Neuronal stem cell (in vitro differentiated cells): ENCODE results near the gene UBE2M.

Experiments used
- DNase-seq: peaks from one replicate; pipeline ENCODE4 v3.0.0-alpha.2; 2013; ENCODE audit warnings: low spot score
- H2AFZ ChIP-seq: one replicate; pipeline ENCODE4 v1.6.1; 2013; ENCODE audit warnings: mild to moderate bottlenecking, low read length, inconsistent platforms
- H2AK5ac ChIP-seq: 2 replicates; pipeline ENCODE4 v1.6.1; 2013; ENCODE audit warnings: low read depth, mild to moderate bottlenecking, inconsistent platforms, low read length, moderate library complexity, mixed read lengths
- H2BK120ac ChIP-seq: 2 replicates; pipeline ENCODE4 v1.6.1; 2013; ENCODE audit warnings: low read depth, mild to moderate bottlenecking, inconsistent platforms, low read length, moderate library complexity, mixed read lengths
- H2BK12ac ChIP-seq: one replicate; pipeline ENCODE4 v1.6.1; 2013; ENCODE audit warnings: low read length, inconsistent platforms
- H2BK15ac ChIP-seq: 2 replicates; pipeline ENCODE4 v1.6.1; 2013; ENCODE audit warnings: mild to moderate bottlenecking, low read length, inconsistent platforms, mixed read lengths
- H2BK5ac ChIP-seq: one replicate; pipeline ENCODE4 v1.6.1; 2013; ENCODE audit warnings: inconsistent platforms, mild to moderate bottlenecking, low read length, moderate library complexity
- H3K14ac ChIP-seq: one replicate; pipeline ENCODE4 v1.6.1; 2013; ENCODE audit warnings: low read length, inconsistent platforms
- H3K18ac ChIP-seq: 2 replicates; pipeline ENCODE4 v1.6.1; 2013; ENCODE audit warnings: low read length, inconsistent platforms
- H3K23ac ChIP-seq: 2 replicates; pipeline ENCODE4 v1.6.1; 2013; ENCODE audit warnings: low read depth, mild to moderate bottlenecking, mixed read lengths, low read length, inconsistent platforms; ENCODE audit not compliant: poor library complexity
- H3K27ac ChIP-seq: replicated peaks from 3 replicates; pipeline ENCODE4 v1.5.1; 2013; ENCODE audit warnings: low read length, inconsistent platforms
- H3K27me3 ChIP-seq, 3 experiments: 2 replicates each; pipeline ENCODE4 v1.6.1; 2013; ENCODE audit warnings: low read length in 3 of 3, mild to moderate bottlenecking in 2 of 3, inconsistent platforms in 1 of 3, low read depth in 1 of 3, mixed read lengths in 1 of 3, moderate library complexity in 1 of 3; ENCODE audit not compliant: control insufficient read depth in 3 of 3, insufficient read depth in 3 of 3
- H3K36me3 ChIP-seq, 2 donors: replicated peaks in 1 of 2; 2 replicates each; pipeline ENCODE4 v1.6.1; 2013; ENCODE audit warnings: low read length in 2 of 2; ENCODE audit not compliant: control insufficient read depth in 2 of 2, insufficient read depth in 2 of 2
- H3K4ac ChIP-seq: 2 replicates; pipeline ENCODE4 v1.6.1; 2013; ENCODE audit warnings: inconsistent platforms, mild to moderate bottlenecking, low read length, moderate library complexity
- H3K4me1 ChIP-seq, 2 donors: 1 replicate in 1 of 2; 2 replicates in 1 of 2; pipeline ENCODE4 v1.6.1; 2013; ENCODE audit warnings: low read length in 2 of 2, low read depth in 1 of 2; ENCODE audit not compliant: control insufficient read depth in 2 of 2, insufficient read depth in 1 of 2
- H3K4me2 ChIP-seq: one replicate; pipeline ENCODE4 v1.6.1; 2013; ENCODE audit warnings: mild to moderate bottlenecking, low read length, inconsistent platforms; ENCODE audit not compliant: insufficient read depth, poor library complexity, severe bottlenecking
- H3K4me3 ChIP-seq, 2 donors: 2 replicates each; pipeline ENCODE4 v1.5.1; 2013; ENCODE audit warnings: low read length in 2 of 2, mild to moderate bottlenecking in 2 of 2, inconsistent platforms in 1 of 2, moderate library complexity in 1 of 2
- H3K79me1 ChIP-seq: one replicate; pipeline ENCODE4 v1.6.1; 2013; ENCODE audit warnings: low read depth, mild to moderate bottlenecking, inconsistent platforms, low read length, moderate library complexity
- H3K9ac ChIP-seq: one replicate; pipeline ENCODE4 v1.6.1; 2013; ENCODE audit warnings: mild to moderate bottlenecking, low read depth, low read length, inconsistent platforms; ENCODE audit not compliant: poor library complexity
- H3K9me3 ChIP-seq, 2 donors: replicated peaks in 1 of 2; 2 replicates each; pipeline versions ENCODE3 to v1.6.1; 2013; ENCODE audit warnings: low read length in 2 of 2, mild to moderate bottlenecking in 2 of 2, inconsistent platforms in 1 of 2, low read depth in 1 of 2, mixed read lengths in 1 of 2, moderate library complexity in 1 of 2; ENCODE audit not compliant: control insufficient read depth in 2 of 2, insufficient read depth in 1 of 2
- H4K8ac ChIP-seq: one replicate; pipeline ENCODE4 v1.6.1; 2013; ENCODE audit warnings: low read depth, mild to moderate bottlenecking, inconsistent platforms, low read length, moderate library complexity
- H4K91ac ChIP-seq: one replicate; pipeline ENCODE4 v1.6.1; 2013; ENCODE audit warnings: low read length, low read depth, mild to moderate bottlenecking, inconsistent platforms; ENCODE audit not compliant: poor library complexity
- WGBS, 2 donors: extraction: QIAGEN DNeasy Blood & Tissue Kit; methylation state at CpG; one replicate each; pipeline ENCODE4 v1.1.7; 2013; ENCODE audit warnings: missing lambda C conversion rate in 2 of 2, mixed read lengths in 1 of 2; ENCODE audit not compliant: insufficient read length in 2 of 2, insufficient replicate concordance in 1 of 2; ENCODE audit errors: extremely low coverage in 2 of 2; 5-methylcytosine and 5-hydroxymethylcytosine counted together

Gene UBE2M

GRCh38 chr19:58538257-58539168 lies 19.9 kb downstream of the UBE2M start:
- H3K4me3 ChIP-seq: peak overlapping the region; percentile 42 to 79
- H3K4me1 ChIP-seq: peaks cover 5 to 6% of the 10 kb centered on the region in 2 donors
- peak overlapping the region; percentile 94 for H3K18ac ChIP-seq
- H2BK15ac ChIP-seq: peak overlapping the region; percentile 99
- H2BK12ac ChIP-seq: no peak overlapping the region
- H3K27me3 ChIP-seq: peaks cover 0 to 23% (median 17%) of the 10 kb centered on the region in 3 experiments
- H3K4ac ChIP-seq: peak overlapping the region; percentile 76
- H3K14ac ChIP-seq: peak overlapping the region; percentile 31
- peak overlapping the region; percentile 78 for H3K9ac ChIP-seq
- peak overlapping the region; percentile 93 for H2AK5ac ChIP-seq
- H4K91ac ChIP-seq: peak overlapping the region; percentile 96
- peak; percentile 71 for DNase-seq
- H2BK120ac ChIP-seq: peak overlapping the region; percentile 56
- peak overlapping the region; percentile 78 for H3K4me2 ChIP-seq
- no peaks in the 10 kb centered on the region for H3K36me3 ChIP-seq
- H3K79me1 ChIP-seq: no peaks in the 10 kb centered on the region
- no peak overlapping the region for H4K8ac ChIP-seq
- H2AFZ ChIP-seq: peak overlapping the region; percentile 92
- H3K23ac ChIP-seq: peak overlapping the region; percentile 95
- peak overlapping the region; percentile 60 for H3K27ac ChIP-seq
- H2BK5ac ChIP-seq: peak overlapping the region; percentile 94
- no peaks in the 10 kb centered on the region for H3K9me3 ChIP-seq
- WGBS, 2 donors: no CpG with 5 or more reads among the region's 55 CpGs

GRCh38 chr19:58536852-58537798 lies 21.3 kb downstream of the UBE2M start:
- Histone ChIP-seq H3K14ac (no peak overlapping the region), H3K23ac (peak overlapping the region; percentile 73), H3K4me3 (peak overlapping the region in 1 of 2 donors; percentile 63)

GRCh38 chr19:58535857-58536256 lies 22.6 kb downstream of the UBE2M start:
- no peaks in the 10 kb centered on the region for H3K36me3 ChIP-seq
- no peak overlapping the region for H3K9ac ChIP-seq
- no peak overlapping the region for H3K4me3 ChIP-seq
- no peak overlapping the region for H3K27ac ChIP-seq
- no peak overlapping the region for H3K4me2 ChIP-seq
- H2BK15ac ChIP-seq: no peak overlapping the region
- no peak overlapping the region for H2BK5ac ChIP-seq
- no peak overlapping the region for H2BK12ac ChIP-seq
- no peaks in the 10 kb centered on the region for H3K79me1 ChIP-seq
- DNase-seq: no peak
- H3K14ac ChIP-seq: no peak overlapping the region
- peaks cover 5 to 6% of the 10 kb centered on the region in 2 donors for H3K4me1 ChIP-seq
- H3K23ac ChIP-seq: no peak overlapping the region
- no peak overlapping the region for H3K18ac ChIP-seq
- no peak overlapping the region for H2BK120ac ChIP-seq
- H3K9me3 ChIP-seq: no peaks in the 10 kb centered on the region
- WGBS, 2 donors: no CpG with 5 or more reads among the region's 3 CpGs
- no peak overlapping the region for H3K4ac ChIP-seq
- no peak overlapping the region for H2AK5ac ChIP-seq
- H4K91ac ChIP-seq: no peak overlapping the region
- no peak overlapping the region for H4K8ac ChIP-seq
- peaks cover 0 to 26% (median 14%) of the 10 kb centered on the region in 3 experiments for H3K27me3 ChIP-seq
- no peak overlapping the region for H2AFZ ChIP-seq

More at GRCh38 chr19:58536852-58537798, 21.3 kb downstream of the UBE2M start:
- Histone ChIP-seq H2AK5ac (peak overlapping the region; percentile 23), H3K9me3 (no peaks in the 10 kb centered on the region), H3K4ac (no peak overlapping the region), H3K36me3 (no peaks in the 10 kb centered on the region), H2BK15ac (peak overlapping the region; percentile 41), H3K4me1 (peaks cover 5 to 6% of the 10 kb centered on the region in 2 donors), H2BK5ac (no peak overlapping the region), H2AFZ (no peak overlapping the region), H3K9ac (no peak overlapping the region), H4K8ac (peak overlapping the region; percentile 43), H3K79me1 (no peaks in the 10 kb centered on the region), H2BK12ac (no peak overlapping the region), H3K4me2 (no peak overlapping the region), H4K91ac (no peak overlapping the region), H3K27me3 (peaks cover 0 to 21% (median 16%) of the 10 kb centered on the region in 3 experiments), H3K18ac (no peak overlapping the region), H3K27ac (no peak overlapping the region), H2BK120ac (no peak overlapping the region)
- no peak for DNase-seq
- WGBS, 2 donors: no CpG with 5 or more reads among the region's 8 CpGs
